NCI-H146 treated with DMSO at 0.1 percent for 48 hours (cell line): ENCODE results near the gene TMEM138.

Experiments
- DNase-seq: peaks from one replicate; lab custom pipeline; 2025; ENCODE audit not compliant: unreplicated experiment; lab: John Stamatoyannopoulos, UW

TMEM138 gene

DNA sequence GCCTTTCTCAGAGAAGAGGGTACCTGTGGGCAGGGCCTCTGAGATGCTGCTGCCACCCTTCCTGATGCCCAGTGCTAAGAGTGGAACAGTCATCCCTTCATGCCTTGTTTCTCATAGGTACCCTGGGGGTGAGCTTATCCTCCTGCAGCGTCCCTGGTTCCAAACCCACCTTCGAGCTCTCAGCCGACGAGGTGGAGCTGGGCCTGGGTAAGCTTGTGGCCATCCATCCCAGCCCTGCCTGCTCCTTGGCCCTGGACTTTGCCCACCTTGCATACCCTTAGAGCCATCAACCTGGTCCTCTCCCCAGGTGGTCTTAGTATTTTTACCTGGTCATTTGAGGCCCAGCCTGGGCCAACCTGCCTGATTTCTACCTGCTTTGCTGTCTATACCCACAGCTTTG, 20.5 kb upstream of the TMEM138 start:
- no peak for DNase-seq

DNA sequence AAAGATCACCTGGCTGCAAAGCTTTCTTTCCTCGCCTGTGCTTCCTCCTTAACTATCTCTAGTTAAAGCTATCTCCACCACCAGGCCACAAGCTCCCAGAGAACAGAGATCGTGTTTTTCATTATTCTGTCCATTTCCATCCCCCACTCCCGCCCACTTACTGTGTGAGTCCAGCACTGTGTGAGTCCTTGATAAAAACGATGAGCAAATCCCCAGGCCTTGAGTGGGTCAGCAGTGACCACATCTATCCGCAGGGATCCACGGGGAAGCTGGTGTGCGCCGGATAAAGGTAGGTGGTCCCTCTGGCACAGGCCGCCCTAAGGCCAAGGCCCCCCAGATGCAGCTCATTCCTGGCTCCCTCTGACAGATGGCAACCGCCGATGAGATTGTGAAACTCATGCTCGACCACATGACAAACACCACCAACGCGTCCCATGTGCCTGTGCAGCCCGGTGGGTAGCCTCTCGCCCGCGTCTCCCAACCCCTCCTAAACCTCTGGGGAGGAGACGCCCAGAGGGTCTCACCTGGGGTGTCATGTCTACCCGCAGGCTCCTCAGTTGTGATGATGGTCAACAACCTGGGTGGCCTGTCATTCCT, 19.9 kb upstream of the TMEM138 start:
- no peak for DNase-seq

DNA sequence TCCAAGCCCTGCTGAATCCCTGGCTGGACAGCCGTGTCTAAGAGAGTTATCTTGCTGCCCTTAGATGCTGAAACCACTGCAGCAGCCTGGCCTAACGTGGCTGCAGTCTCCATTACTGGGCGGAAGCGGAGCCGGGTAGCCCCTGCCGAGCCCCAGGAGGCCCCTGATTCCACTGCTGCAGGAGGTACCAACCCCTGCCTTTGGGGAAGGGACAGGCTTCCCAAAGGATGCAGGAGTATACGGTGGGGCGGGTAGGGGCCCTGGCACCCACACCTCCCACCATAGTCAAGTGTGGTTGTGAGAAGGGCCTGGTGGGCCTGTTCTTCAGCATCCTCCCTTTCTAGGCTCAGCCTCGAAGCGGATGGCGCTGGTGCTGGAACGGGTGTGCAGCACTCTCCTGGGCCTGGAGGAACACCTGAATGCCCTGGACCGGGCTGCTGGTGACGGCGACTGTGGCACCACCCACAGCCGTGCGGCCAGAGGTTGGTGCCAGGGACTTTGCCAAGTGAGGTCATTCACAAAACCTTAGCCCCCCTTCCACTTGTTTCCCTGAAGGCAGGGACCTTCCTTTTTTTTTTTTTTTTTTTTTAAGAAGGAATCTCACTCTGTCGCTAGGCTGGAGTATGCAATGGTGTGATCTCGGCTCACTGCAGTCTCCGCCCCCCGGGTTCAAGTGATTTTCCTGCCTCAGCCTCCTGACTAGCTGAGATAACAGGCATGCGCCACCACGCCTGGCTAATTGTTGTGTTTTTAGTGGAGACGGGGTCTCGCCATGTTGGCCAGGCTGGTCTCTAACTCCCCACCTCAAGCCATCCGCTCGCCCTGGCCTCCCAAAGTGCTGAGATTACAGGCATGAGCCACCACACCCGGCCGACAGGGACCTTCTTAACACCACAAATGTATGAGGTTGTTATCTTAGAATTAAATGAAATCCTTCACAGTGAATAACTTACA, 18.1 kb upstream of the TMEM138 start:
- DNase-seq, result no peak

DNA sequence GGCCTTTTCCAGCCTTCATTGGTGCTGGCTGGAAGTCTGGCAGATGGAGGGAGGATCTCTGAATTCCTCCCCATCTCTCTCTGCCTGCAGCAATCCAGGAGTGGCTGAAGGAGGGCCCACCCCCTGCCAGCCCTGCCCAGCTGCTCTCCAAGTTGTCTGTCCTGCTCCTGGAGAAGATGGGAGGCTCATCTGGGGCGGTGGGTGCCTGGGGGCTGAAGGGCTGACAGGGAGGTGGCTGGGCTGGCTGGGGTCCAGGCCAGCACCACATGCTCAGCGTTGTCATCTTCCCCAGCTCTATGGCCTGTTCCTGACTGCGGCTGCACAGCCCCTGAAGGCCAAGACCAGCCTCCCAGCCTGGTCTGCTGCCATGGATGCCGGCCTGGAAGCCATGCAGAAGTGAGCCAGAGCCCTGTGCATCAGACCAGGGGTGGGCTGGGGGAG, 17.0 kb upstream of the TMEM138 start:
- DNase-seq, result no peak

DNA sequence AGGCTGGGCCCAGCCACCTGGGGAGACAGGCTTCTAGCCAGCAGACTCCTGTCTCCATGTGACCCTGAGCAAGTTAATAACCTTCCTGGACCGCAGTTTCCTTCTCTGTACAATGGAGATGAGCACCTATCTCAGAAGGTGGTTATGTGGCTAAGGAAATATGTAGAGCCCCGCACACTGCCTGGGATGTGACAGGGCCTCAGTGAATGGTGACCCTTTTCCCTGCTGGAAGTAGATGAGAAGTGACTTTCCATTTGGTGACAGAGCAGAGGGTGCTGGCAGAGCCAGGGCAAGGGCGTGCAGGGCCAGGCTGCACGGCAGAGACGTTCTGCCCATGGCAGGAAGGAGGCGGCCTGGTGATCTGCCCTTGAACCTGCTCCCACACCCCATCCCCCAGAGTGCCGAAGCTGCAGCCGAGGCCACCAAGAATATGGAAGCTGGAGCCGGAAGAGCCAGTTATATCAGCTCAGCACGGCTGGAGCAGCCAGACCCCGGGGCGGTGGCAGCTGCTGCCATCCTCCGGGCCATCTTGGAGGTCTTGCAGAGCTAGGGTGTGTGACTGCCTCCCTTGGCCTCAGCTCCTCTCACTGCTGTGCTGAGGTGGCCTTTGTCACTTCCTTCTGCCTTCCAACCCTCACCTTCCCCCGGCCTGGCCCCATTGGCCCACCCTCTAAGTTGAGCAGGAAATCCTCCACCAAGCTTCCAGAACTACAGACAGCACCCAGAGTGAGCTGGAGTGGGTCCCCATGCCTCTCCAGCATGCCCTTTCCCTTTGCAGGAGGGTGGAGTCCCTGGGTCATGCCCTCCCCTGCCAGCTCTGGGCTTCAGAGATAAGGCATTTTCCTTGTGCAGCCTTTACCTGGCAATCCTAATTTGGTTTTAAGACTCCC, 16.0 kb upstream of the TMEM138 start:
- no peak for DNase-seq

DNA sequence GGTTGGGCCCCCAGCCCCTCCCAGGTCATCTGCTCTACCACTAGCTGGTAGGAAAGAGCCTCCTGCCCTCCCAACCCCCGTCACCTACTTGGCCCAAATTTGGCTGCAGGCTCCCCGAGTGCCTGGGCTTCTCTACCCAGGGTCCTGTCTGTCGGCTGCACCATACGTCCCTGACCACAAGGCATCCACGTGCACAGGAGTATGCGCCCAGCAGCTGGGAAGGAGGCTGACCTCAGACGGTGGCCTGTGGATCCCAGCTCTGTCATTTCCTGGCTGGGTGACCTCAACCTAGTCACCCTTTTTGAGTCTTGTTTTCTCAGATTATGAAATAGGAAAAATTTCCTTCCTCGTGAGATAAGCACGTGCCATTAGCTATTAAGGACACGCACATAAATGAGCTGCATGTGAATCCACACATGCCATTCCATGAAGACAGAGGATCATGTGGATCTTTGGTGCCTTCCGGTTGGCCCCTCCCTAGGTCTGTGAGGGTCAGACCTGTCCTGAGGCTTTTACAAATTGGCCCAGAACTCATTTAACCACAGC, 14.2 kb upstream of the TMEM138 start:
- no peak for DNase-seq

DNA sequence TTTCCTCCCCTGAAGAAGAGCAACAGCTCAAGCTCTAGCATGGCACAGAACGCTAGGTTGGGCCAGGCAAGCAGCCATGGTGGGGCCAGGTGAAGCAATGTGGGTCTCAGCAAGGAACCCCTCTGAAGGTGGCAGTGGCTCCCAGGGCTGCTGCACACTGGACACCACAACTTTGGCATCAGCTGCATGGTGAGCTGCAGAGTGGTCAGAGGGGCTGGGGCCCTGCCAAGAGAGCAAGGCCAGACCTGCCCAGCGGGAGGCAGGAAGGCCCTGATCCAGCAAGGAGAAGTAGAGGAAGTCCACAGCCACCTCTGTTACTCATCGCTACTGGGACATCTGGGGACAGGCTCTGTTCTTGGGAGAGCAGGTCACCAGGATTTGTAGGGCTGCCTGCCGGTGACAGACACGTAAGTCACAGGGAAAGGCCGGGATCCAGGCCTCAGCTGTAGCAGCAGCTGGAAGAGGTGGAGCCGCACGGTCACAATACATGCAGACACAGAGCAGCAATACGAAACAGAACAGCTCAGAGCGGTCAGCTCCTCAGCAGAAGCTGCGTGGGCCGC, 12.9 kb upstream of the TMEM138 start:
- DNase-seq, result no peak

DNA sequence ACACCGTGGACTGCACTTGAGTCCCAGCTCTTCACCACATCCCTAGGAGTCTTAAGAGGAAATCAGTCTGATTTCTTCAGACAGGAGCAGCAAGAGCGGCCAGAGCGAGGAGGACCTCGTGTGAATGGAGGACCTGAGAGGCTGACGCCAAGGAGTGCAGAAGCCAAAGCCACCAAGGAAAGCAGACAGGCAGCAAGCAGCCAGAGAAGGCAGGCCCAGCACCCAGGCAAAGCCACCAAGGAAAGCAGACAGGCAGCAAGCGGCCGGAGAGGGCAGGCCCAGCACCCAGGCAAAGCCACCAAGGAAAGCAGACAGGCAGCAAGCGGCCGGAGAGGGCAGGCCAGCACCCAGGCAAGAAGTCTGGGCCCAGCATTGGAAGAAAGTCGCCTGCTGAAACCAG, 12.3 kb upstream of the TMEM138 start:
- no peak for DNase-seq

DNA sequence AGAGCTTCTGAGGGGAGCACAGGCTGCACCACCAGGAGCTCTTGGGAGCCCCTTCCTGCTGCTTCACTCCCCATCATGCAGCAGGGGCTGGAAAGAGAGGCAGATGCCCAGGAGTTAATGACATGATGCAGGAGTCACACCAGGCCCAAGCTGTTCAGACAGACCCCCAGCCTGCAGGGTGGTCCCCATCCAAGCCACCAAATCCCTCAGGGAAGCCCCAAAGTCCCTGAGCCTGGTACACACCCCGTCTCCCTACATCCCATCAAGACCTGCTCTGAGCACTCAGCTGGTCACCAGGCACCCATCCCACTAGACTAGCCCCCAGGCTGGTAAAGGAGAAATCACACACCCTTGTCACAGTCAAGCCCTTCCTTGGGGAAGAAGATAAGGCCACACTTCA, 11.8 kb upstream of the TMEM138 start:
- DNase-seq, result no peak

DNA sequence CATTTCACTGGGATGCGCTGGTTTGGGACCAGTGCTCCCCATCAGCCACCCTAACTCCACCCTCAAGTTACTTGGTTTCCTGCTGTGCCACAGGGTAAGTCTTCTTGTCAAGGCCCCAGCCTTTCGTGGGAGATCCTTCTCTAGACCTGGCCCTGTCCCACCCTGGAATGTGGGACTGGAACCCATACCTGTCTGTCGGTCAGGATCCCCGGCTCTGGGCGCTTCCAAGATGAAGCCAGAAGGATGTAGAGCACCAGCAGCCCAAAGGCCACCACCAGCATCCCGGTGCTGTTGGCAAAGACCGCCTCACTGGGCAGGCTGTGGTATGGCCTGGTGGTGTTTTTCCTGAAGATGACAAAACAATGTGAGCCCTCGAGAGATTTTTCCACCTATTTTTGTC, 11.4 kb upstream of the TMEM138 start:
- no peak for DNase-seq

DNA sequence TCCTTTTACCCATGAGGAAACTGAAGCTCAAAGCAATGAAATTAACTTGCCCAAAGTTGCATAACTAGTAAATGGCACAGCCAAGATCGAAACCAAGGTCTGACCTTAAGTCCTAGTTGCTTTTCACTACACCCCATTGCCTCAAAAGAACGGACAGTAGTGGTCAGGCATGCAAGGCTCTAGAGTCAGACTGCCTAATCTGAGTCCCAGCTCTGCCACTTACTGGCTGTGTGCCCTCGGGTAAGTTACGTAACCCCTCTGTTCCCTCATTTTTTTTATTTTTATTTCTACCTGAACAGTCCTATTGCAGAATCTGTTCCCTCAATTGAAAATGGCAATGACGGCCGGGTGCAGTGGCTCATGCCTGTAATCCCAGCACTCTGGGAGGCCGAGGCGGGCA, 10.1 kb upstream of the TMEM138 start:
- DNase-seq, result no peak

DNA sequence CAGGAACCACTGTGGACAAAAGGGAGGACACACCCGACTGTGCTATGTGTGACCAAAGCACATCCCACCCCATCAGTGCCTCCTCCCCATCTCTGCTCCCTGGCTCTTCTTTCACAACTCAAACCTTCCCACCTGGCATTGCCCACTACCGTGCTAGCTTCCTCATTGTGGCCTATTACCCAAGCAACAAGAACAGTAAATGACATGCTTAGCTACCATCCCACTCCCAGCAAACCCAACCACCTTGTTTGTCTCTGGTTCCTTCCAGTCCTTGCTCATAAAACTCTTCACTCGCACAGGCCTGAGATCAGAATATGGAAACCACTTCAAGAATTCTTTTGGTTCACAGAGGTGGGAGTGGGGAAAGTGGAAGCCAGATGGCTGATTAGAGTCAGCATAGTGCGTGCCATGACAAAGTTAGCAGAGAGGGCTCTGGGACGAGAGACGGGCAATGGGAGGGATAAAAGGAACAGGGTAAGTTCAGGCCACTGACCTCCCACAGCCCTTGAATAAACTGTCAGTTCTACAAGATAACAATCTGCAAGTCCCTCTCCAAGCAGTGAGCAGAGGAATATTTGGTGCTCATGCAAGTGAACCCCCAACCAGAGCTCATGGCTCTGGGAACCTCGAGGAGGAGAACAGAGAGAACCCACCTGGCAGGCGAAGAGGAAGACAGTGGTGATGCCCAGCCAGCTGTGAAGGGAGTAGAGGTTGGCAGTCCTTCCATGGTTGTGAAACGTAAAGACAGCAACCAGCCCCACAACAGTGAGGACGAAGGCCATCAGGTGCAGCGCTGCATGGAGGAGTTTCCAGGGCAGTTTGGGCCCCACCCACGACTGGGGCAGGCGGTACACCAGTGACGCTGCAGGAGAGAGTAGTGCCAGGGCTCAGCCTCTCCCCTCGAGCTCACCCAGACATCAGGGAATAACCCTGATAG, 8.8 kb upstream of the TMEM138 start:
- no peak for DNase-seq

DNA sequence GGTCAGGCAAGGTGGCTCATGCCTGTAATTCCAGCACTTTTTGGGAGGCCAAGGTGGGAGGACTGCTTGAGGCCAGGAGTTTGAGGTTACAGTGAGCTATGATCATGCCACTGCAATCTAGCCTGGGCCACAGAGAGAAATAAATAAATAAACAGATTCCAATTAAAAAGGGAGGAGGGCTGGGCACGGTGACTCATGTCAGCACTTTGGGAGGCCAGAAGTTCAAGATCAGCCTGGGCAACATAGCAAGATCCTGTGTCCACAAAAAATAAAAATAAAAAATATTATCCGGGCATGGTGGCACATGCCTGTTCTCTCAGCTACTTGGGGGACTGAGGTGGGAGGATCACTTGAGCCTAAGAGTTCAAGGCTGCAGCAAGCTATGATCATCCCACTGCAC, 8.0 kb upstream of the TMEM138 start:
- DNase-seq, result no peak

DNA sequence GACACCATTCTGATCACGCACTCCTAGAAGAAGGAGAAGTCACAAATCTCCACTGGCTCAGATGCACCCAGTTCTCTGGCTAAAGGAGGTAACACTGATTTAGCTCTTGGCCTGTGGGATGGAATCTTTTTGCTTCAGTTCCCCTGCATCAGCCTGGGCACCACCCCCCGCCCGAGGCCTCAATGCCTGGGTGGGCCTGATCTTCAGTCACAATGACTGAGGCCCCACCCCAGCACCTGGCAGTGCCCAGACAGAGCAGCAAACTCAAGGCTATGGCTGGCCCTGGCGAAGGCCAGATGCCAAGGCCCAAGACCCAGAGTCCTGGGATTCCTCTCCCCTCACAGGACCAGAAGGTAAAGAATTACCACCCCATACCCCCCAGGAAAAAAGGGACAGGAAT, 5.5 kb upstream of the TMEM138 start:
- no peak for DNase-seq

DNA sequence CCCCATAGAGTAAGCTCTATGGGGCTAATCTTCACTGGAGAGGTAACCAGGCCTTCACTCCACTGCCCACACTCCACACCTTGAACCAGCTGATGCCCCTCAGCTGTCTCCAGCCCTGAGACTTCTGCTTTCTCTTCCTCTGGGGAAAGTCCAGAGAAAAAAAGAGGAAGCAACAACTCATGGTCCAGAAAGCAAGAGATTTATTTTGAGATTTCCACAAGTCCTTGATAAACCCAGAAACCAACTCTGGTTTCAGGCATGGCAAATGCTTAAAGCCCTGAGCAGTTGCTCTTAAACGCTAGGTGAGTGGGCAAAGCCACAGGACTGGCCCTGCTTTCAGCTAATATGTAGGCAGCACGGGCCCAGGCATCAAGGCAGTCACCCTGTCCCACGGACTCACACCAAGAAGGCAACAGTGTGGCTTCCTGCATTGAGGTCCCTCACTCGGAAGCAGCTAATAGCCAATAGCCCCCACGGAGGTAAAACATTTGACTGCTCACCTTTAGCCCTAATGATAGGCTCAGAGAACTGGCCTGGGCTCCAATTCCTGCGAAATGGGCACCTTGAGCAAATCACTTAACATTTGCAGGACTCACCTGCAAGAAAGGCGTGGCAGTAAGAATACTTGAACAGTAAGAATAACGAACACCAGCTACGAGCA, 4.8 kb upstream of the TMEM138 start:
- no peak for DNase-seq

DNA sequence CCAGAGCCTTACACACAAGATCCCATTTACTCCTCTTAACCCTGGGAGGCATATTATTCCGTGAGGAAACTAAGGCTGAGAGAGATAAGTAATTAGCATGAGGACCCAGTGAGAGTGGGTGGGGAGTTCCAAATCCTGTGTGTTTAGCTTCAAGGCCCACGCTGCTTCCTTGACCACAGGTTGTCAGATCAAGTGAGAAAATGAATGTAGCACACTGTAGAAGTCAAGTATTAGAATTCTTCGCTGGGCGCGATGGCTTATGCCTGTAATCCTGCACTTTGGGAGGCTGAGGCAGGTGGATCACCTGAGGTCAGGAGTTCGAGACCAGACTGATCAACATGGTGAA, 4.3 kb upstream of the TMEM138 start:
- DNase-seq, result no peak

DNA sequence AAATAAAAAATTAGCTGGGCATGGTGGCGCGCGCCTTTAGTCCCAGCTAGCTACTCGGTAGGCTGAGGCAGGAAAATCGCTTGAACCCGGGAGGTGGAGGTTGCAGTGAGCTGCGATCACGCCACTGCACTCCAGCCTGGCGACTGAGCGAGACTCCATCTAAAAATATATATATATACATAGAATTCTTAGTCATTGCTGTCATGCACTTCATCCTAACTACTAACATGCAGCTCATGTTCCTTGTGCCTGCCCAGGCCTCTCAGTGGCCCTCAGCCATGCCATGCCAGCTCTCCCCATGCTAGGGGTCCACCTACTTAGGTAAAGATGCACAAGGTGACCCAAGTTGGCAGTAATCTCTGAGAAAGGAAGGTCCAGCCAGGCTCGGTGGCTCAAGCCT, 3.6 kb upstream of the TMEM138 start:
- DNase-seq, result no peak

DNA sequence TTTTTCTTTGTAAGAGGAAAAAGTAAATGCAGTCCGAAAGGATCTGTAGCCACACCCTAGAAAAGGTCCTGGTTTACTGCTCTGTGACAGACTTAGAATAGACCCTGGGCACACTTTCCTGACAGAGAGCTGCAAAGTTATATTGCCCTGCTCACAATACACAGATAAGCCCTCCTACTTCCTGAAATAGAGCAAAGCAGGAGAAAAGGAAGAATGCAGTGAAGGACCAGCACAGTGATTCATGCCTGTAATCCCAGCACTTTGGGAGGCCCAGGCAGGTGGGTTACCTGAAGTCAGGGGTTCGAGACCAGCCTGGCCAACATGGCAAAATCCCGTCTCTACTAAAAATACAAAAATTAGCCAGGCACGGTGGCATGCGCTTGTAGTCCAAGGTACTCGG, 2.7 kb upstream of the TMEM138 start:
- DNase-seq, result no peak

DNA sequence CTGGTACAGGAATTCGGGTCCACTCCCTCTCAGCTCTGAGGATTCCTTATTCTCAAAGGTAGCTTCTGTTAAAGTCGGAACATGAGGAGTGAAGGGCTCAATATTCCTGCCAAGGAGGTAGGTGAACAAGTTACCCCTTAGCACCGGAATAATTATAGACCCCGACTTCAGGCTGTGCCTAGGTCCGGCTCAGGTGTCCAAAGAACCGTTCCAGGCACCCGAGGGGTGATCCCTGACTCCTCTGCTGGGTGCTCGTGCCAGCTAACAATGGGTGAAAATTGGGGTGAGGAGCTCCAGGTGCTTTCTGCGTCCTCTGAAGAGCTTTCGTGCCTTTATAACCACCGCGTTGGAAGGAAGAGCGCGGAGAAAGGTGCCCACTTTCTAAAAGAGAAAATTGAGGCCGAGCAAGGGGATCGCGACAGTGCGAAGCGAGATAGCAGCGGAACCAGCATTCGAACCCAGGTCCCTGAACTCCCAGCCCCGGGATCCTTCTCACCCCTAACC, 885 bp upstream of the TMEM138 start:
- DNase-seq, result no peak
